Measurements from ENCODE around the gene LRRN2.
"Not testable (repeated sequence)": the region's sequence is repeated elsewhere in the genome, so short reads cannot be mapped to it uniquely, and the experiment has no call there.

The LRRN2 gene

DNA sequence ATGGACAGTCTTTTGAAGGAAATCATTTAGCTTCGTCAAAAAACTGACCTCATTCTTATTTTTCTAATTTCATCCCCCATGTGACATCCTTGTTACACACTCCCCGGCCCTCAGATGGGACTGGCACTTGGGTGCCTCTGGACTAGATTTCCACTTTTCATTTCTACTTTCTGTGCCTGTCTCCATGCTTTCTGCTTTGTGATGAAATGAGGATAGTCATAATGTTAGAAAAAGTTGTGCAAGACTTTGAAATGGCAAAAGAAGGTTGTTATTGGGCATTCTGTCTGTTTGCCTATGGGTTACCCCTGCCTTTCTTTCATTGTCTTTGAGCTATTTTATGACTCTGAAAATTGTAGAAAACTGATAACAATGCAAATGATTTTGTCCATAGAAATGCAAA is 114.4 kb downstream of the LRRN2 start:
- no peaks in the 10 kb centered on the region for H3K27me3 ChIP-seq
- no peaks in the 10 kb centered on the region for H3K4me1 ChIP-seq (ENCODE audit: control insufficient read depth in 1 of 2, insufficient read depth in 1 of 2, low read depth in 1 of 2, low read length in 1 of 2)
- TF ChIP-seq, protein P1, sequence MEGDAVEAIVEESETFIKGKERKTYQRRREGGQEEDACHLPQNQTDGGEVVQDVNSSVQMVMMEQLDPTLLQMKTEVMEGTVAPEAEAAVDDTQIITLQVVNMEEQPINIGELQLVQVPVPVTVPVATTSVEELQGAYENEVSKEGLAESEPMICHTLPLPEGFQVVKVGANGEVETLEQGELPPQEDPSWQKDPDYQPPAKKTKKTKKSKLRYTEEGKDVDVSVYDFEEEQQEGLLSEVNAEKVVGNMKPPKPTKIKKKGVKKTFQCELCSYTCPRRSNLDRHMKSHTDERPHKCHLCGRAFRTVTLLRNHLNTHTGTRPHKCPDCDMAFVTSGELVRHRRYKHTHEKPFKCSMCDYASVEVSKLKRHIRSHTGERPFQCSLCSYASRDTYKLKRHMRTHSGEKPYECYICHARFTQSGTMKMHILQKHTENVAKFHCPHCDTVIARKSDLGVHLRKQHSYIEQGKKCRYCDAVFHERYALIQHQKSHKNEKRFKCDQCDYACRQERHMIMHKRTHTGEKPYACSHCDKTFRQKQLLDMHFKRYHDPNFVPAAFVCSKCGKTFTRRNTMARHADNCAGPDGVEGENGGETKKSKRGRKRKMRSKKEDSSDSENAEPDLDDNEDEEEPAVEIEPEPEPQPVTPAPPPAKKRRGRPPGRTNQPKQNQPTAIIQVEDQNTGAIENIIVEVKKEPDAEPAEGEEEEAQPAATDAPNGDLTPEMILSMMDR (IDR thresholded peaks at IDR 0.05) = no peak
- H3K36me3 ChIP-seq = peaks cover 78% of the 10 kb centered on the region
- no peak overlapping the region for H3K4me3 ChIP-seq (ENCODE audit: low read depth in 1 of 2, low read length in 1 of 2)
- no peak overlapping the region for H3K27ac ChIP-seq
- no peaks in the 10 kb centered on the region for H3K9me3 ChIP-seq

DNA sequence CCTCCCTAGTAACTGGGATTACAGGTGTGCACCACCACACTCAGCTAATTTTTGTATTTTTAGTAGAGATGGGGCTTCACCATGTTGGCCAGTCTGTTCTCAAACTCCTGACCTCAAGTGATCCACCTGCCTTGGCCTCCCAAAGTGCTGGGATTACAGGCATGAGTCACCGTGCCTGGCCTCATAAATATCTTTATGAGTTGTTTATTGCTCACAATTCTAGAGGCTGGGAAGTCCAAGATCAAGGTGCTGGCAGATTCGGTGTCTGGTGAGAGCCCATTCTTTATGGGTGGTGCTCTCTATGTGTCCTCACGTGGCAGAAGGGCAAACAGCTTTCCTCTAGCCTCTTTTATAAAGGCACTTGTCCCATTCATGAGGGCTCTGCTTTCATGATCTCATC is 115.5 kb downstream of the LRRN2 start:
- not testable (repeated sequence) for H3K4me3 ChIP-seq (ENCODE audit: low read depth in 1 of 2, low read length in 1 of 2); H3K4me1 ChIP-seq (ENCODE audit: control insufficient read depth in 1 of 2, insufficient read depth in 1 of 2, low read depth in 1 of 2, low read length in 1 of 2); H3K27ac ChIP-seq; H3K9me3 ChIP-seq; H3K27me3 ChIP-seq
- H3K36me3 ChIP-seq = peaks cover 88% of the 10 kb centered on the region

DNA sequence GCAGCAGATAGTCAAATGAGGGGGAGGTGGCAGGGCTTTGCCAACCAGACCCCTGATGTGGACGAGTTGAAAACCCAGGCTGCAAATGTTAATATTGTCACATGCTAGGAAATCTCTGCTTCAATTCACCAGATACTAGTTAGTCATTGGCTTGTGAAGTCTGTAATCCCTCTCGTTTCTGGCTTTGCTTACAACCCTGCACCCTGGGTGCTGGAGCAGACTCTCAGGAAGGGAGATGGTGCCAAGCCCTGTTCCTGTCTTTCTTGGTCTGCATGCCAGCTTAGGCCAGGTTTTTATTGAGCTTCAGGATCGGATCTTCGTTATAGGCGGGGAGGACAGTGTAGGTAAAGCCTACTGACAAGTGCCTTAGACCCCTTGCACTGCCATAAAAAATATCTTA is 116.1 kb downstream of the LRRN2 start:
- Histone ChIP-seq H3K9me3 (no peaks in the 10 kb centered on the region), H3K4me1 (ENCODE audit: control insufficient read depth in 1 of 2, insufficient read depth in 1 of 2, low read depth in 1 of 2, low read length in 1 of 2) (no peaks in the 10 kb centered on the region), H3K27me3 (no peaks in the 10 kb centered on the region), H3K4me3 (ENCODE audit: low read depth in 1 of 2, low read length in 1 of 2) (no peak overlapping the region), H3K27ac (no peak overlapping the region), H3K36me3 (peaks cover 87% of the 10 kb centered on the region)
- TF ChIP-seq, protein P1 (IDR thresholded peaks at IDR 0.05) = no peak

DNA sequence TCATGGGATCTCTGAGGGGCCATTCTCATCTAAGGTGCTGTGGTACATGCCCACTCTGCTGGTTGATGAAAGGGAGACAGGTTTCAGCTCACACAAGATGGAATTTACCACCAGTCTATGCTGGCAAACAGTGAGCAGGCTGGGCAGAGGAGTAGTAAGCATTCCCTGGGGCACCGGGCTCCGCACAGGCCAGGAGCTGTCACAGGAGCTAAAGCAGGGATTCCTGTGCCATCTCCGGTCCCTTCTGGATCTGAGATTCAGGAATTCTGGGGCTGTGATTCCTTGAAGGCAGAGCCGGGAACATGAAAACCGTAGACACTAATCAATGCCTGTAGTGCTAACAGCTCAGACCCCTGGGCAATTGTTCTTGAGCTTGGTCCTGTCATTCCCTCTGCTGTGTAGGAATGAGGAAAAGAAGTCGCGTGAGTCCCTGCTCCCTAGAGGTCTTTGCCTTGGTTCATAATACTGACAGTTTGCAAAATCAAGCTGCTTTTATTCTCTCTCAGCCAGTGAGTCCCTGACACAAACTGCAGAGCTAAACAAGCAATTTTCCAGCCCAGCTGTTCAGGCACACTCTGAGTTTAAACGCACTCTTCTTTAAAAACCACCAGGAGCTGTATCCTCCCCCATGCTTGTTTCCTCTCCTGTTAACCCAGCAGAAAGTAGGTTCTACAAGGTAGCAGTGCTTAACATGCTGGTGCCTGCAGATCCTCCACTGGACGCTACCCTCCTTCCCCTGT is 116.8 kb downstream of the LRRN2 start:
- TF ChIP-seq, protein P1 (IDR thresholded peaks at IDR 0.05) = no peak
- no peaks in the 10 kb centered on the region for H3K9me3 ChIP-seq
- no peaks in the 10 kb centered on the region for H3K27me3 ChIP-seq
- H3K4me3 ChIP-seq (ENCODE audit: low read depth in 1 of 2, low read length in 1 of 2) = no peak overlapping the region
- H3K4me1 ChIP-seq (ENCODE audit: control insufficient read depth in 1 of 2, insufficient read depth in 1 of 2, low read depth in 1 of 2, low read length in 1 of 2) = no peaks in the 10 kb centered on the region
- H3K27ac ChIP-seq = no peak overlapping the region
- peaks cover 89% of the 10 kb centered on the region for H3K36me3 ChIP-seq
